HG03521 (cell line): ENCODE results near the gene HOXA5.

Experiments used
- ATAC-seq: cut with Tn5 transposase; IDR thresholded peaks from one replicate; pipeline ENCODE4 v1.9.1; 2021; ENCODE audit warnings: mild to moderate bottlenecking, moderate library complexity; ENCODE audit not compliant: unreplicated experiment

Gene HOXA5

GRCh38 chr7:27171637-27172314 lies 28.3 kb upstream of the HOXA5 start:
- no peak for ATAC-seq

- no peak for ATAC-seq
Measured at GRCh38 chr7:27171325-27171636, 27.8 kb upstream of the HOXA5 start.

GRCh38 chr7:27170426-27171324 lies 27.2 kb upstream of the HOXA5 start:
- no peak for ATAC-seq

GRCh38 chr7:27169658-27170425 lies 26.4 kb upstream of the HOXA5 start:
- no peak for ATAC-seq

GRCh38 chr7:27168265-27168947 lies 24.9 kb upstream of the HOXA5 start:
- ATAC-seq: no peak

- no peak for ATAC-seq
Measured at GRCh38 chr7:27167916-27168264, 24.4 kb upstream of the HOXA5 start.

- no peak for ATAC-seq
Measured at GRCh38 chr7:27166531-27167505, 23.3 kb upstream of the HOXA5 start.

- ATAC-seq: no peak
Measured at GRCh38 chr7:27165996-27166530, 22.6 kb upstream of the HOXA5 start.

- no peak for ATAC-seq
Measured at GRCh38 chr7:27165089-27165995, 21.9 kb upstream of the HOXA5 start, which contains the start of gene HOXA9. TSS of gene HOXA9 (minus strand) at chr7:27165537. CDS start at chr7:27165457, 80 bp downstream.

GRCh38 chr7:27164367-27165088 lies 21.0 kb upstream of the HOXA5 start:
- no peak for ATAC-seq

GRCh38 chr7:27164045-27164366 lies 20.5 kb upstream of the HOXA5 start:
- ATAC-seq: no peak

- no peak for ATAC-seq
Measured at GRCh38 chr7:27163288-27164044, 20.0 kb upstream of the HOXA5 start.

GRCh38 chr7:27162561-27163287 lies 19.2 kb upstream of the HOXA5 start:
- no peak for ATAC-seq

GRCh38 chr7:27161721-27162560 lies 18.5 kb upstream of the HOXA5 start:
- ATAC-seq: no peak

GRCh38 chr7:27161214-27161720 lies 17.8 kb upstream of the HOXA5 start:
- ATAC-seq: no peak
